Suppressor macrophage treated with lipopolysaccharide for 1 hour (primary cell): ENCODE measurements around the gene FOXP1.
"Not testable (repeated sequence)": the region's sequence is repeated elsewhere in the genome, so short reads cannot be mapped to it uniquely, and the experiment has no call there.

Experiments
- DNase-seq, 3 donors: peaks; one replicate each; pipeline ENCODE4 v3.0.0-alpha.2; 2020 to 2022

Gene FOXP1

DNA sequence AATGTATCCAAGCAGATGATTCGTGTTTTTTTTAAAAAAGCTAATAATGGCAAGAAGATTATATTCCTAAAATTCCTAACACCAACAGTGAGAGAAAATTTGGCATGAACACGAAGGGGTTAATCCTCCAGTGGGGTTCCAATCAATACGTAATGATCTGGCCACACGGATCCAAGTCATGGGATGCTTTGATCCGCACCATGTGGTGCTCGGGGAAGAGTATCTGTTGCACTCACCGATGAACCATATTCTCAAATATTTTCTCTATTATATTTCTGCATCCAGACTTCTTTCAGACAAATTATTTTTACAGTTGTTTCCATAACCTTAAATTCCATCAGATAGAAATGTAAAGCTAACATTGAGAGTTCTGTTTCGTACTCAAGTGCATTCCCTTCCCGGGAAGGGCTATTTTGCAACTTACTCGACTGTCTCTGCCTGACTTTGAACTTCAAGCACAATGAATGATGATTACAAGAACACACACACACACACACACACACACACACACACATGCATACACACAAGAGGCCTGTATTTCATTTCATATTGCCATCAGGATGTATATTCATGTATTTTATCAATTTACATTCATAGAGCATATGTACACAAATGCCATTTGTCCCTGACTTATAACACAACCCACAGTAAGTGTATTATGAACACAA, 567.2 kb downstream of the FOXP1 start:
- DNase-seq, result no peak

DNA sequence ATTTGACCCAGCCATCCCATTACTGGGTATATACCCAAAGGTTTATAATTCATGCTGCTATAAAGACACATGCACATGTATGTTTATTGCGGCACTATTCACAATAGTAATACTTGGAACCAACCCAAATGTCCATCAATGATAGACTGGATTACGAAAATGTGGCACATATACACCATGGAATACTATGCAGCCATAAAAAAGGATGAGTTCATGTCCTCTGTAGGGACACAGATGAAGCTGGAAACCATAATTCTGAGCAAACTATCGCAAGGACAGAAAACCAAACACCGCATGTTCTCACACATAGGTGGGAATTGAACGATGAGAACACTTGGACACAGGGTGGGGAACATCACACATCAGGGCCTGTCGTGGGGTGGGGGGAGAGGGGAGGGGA, 568.9 kb downstream of the FOXP1 start:
- DNase-seq, result not testable (repeated sequence)

DNA sequence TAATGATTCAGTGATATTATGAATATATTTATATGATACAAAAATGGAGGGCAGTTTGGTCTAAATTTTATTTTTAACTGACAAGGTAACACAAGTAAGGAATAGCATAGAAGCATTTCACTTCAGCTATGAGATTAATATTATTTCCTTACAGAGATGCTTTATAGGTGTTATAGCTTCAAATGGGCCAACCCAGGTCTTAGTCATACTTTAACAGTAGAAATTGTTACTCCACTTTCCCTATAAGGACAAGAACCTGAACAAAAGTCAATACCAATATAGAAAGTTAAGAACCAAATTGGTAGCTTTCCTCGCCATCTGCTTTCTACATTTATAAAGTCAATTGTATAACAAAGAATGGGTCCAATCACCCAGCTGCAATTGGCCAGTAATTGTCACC, 570.6 kb downstream of the FOXP1 start:
- DNase-seq, result no peak

DNA sequence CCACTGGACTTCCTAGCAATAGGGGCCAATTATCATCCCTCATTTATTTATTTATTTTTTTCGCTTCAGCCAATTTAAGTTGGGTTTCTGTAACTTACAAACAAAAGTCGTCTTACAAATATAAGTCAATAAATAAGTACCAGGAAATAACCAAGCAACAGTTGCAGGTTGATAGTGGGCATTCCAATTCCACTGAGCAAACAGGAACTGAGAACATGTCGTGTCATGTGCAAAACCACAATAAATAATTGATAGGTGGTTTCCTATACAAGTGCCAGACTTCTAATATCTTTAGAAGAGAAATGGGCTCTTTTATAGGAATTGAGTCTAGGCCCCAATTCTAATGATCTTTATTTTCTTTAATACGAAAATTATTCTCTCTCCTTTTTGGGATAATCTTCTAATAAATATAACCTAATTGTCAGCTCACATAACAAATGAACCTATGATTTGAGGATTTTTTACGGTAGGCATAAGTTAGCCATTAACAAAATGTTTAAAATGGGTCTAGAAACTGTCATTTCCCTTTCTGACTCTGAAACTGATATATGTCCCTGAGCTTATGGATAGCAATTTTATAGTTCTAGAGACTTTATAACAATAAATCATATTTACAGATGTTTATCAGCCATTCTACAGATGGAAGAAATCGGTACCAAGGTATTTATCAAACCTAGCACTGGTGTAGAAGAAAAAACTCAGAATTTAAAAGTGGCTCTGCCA, 571.8 kb downstream of the FOXP1 start:
- DNase-seq, result no peak

DNA sequence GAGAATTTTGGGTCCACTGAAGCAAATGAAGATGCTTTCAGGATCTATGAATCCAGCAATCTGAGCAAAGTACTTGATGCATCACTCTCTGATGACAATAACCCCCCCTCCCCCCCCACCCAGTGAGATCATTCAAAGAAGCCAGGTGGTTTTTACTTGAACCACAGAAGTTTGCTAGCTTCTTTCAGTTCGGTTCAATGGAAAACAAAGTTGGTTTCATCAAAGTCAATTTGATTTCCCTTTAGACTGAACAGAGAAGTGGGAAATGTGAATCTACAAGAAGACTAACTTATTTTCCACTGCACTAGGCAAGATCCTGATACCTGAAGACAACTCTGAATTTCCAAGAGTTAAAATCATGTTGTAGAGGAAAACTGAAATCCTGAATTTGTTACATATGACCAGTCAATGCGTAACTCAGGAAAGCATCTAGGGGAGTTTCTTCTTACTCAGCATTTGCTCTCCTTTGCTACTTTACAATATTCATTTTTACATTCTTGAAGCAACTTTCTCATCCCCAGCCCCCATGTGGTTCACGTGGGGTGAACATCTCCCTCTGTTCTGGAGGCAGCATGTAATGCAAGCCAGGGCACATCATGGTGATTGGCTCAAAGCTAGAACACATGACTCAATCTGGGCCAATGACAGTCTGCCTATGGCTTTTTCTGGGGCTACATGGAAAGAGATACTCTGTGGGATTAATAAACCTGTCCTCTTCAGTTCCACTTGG, 572.6 kb downstream of the FOXP1 start:
- peak; percentile 16 to 34 (median 27) for DNase-seq

DNA sequence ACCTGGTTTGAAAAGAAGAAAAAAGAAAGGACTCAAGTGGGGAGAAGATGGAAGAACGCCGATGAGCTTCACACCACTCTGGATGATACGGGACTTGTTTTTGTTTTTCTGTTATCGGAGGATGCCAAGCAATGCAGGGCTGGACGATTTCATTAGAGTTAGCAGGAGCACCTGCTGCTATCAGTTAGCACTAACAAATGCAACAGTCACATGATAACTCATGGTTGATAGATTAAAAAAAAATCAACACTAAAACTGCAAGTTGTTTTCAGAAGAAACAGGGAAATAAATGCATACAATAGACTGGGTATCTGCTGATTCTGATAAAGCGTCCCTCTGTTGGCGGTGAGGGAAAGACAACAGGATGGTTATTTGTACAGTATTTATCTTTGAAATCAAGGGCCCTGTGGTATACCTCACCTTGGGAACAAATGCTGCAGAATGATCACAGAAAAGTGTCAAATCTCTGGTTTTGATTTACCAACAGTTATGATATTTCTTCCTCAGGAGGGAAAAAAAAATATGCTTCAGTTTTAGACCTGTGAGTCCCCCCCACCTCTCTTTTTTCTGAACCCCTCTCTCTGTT, 575.1 kb downstream of the FOXP1 start:
- no peak for DNase-seq

DNA sequence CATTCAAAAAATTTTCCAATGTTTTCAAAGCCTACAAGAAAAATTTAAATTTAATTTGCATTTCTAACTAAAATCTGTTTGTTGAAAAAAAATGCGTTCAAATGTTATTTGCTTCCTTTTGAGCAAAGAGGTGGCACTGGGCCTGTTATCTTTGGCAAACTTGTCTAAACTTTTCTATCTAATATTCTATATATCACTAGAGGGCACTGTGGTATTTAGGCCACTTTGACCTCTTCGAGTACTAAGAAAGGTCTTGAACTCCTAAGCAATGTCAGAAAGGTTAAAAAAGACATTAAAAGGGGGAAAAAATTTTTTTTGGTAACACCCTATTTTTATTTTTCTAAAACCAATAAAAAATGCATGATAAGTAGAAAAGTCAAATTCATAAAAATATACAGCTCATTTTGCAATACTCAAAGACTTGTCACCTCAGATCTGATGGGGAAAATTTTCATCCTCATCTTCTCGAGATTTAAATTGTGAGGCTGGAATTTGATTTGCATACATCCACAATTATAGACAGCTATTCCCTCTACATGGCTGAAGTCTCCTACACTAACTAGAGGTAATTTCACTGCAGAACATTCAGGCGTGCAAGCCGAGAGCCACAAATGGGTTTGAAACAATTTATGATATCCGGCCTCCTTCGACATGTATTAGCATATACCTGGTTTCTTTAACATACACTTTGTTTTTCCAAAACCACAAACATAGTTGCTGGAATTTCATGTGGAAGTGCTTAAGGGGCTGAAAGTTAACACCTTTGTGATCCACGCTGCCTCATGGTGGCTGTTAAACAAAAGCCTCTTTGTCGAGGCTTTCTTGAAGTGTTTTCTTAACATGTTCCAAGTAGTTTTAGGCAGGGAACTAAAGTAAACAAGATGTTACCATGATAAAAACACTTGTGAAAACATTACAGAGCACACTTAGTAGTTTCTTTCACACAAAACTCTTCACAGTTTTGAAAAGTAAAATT, 576.4 kb downstream of the FOXP1 start:
- peak; percentile 51 to 82 (median 72) for DNase-seq

DNA sequence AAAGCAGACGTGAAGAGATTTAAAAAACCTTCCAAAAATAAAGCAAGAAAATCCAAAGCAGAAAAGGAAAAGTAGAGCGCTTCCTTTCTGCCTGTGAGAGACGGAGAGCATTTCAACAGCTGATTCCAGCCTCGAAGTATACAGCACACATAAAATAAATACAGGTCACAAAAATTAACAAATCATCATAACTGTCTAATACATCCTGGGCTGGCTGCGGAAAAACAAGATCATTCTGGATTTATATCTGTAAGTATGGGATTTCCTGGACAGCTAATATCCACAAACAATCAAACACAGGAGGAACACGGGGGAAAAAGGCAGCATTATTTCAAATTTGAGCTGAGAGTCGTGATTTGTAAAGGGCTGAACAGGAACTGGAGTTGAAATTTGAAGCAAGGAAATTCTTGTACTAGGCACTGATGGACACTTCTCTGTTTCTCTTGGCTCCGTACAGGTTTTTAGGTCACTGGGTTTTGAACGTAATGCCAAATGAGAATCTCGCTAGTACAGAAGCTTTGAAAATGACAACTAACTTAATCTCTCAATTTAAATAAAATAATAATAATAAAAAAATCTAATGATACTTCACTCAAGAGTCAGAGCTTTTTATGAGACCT, 577.7 kb downstream of the FOXP1 start:
- DNase-seq, result no peak

DNA sequence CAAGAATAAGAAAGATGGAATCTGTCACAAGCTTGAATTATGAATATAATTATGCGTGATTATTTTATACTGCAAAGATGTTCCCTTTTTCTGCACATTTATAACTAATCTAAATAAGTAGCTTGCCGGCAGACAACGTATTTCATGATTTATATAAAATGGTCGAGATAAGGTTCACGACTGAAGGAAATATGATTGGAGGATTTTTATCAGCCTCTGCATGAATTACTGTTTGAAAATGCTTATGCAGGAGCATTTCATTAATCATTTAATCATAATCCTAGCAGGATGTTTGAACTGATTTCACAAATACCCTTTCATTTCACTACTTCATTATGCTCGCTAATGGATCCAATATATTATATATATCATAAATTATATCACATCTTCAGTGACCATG, 580.0 kb downstream of the FOXP1 start:
- DNase-seq, result no peak

DNA sequence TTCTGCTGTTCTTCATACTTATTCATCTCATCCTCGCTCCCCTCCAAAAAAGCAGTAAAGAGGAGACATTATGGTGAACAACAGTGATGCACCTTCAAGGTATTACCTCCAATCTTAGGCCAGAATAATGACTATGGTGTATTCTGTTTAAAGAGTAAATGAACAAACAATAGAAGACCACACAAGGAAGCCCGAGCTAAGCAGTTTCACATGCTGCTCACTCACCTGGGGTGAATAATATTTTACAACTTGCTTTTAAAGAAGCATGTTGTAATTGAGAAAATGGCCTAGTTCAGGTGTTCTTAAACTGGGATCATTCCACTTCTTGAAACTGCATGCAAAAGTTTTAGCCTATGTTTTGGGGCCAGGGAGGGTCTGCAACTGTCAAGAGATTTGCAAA, 581.2 kb downstream of the FOXP1 start:
- DNase-seq, result no peak

DNA sequence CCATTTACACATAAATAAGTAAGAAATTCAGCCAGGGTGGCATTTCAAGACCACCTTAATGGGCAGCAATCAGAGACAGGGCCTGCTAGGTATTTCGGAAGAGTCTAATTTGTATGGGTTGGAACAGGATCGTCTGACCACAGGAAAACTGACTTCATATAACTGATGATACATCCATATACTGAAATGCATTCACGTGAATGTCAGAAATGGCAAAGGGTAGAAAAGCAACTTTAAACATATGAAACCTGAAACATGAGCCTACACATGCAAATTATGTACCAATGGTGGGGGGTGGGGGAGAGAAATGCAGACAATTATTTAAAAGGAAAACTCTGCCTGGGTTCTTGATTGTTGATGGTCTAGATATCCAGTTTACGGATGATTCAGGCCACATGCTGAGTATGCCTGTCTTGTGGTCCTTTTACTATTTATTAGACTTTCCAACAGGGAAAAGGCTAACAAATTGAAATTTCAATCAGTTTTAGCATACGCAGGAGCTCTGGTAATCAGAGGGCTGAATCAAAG, 582.2 kb downstream of the FOXP1 start:
- DNase-seq, result no peak

DNA sequence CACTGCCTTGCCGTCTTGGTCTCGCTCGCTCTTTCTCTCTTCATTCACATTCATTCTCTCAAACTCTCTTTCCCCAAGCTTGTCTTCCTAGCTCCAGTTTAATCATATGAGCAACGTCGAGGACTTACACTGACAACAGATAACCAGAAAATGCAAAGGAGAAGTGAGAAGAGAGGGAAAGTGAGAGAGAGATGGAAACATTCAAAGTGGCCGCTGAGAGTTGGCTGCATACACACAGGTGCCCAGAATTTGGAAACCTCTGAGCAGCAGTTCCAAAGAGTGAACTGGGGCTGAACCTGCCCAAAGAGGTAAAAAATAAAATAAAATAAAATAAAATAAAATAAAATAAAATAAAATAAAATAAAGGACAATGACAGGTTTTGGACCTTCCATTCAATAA, 583.0 kb downstream of the FOXP1 start:
- DNase-seq, result no peak

DNA sequence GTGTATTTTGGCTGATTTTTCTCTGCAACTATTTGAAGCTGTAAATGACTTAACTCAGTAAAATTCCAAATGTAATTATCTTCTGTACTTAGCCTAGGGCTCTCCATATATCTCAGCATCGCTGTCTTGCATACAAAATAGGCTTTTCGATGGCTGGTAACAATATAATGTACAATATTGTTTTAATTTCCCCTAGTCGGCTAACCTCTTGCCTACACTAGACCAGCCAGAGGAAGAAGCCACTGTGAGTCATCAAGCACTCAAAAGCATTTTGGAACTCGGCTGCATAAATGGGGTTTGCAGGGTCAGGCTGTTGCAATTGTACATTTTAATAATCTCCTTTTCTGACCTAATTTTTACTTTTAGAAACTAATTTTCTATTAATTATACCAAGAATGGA, 583.8 kb downstream of the FOXP1 start:
- peak; percentile 53 to 75 (median 73) for DNase-seq

DNA sequence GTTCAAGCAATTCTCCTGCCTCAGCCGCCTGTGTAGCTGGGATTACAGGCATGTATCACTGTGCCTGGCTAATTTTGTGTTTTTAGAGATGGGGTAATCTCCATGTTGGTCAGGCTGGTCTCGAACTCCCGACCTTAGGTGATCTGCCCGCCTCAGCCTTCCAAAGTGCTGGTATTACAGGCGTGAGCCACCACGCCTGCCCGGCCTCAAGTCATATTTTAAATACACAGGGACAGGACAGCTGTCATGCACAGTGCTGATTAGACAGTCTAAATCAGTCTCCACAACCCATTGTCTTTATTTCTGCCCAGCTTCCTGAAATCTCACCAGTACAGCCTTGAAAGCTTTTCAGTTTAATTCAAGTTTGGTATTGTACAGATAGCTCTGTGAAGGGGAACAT, 587.4 kb downstream of the FOXP1 start:
- DNase-seq, result no peak

DNA sequence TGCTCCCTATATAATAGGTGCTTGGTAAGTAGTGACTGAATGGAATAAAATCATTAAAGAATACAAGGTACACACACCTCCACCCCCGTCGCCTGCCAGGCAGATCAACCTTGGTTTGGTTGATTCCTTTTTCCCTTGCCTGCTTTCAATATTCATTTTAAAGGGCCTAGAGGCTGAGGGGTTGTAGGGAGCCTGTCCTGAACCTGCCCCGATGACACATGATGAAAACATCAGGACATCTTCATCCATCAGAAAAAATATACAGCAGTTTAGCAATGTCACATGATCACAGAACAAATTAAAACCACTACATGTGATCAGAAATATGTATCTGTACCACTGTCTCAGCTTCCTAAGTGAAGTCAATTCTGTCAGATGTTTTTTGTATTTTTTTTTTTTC, 588.9 kb downstream of the FOXP1 start:
- no peak for DNase-seq

DNA sequence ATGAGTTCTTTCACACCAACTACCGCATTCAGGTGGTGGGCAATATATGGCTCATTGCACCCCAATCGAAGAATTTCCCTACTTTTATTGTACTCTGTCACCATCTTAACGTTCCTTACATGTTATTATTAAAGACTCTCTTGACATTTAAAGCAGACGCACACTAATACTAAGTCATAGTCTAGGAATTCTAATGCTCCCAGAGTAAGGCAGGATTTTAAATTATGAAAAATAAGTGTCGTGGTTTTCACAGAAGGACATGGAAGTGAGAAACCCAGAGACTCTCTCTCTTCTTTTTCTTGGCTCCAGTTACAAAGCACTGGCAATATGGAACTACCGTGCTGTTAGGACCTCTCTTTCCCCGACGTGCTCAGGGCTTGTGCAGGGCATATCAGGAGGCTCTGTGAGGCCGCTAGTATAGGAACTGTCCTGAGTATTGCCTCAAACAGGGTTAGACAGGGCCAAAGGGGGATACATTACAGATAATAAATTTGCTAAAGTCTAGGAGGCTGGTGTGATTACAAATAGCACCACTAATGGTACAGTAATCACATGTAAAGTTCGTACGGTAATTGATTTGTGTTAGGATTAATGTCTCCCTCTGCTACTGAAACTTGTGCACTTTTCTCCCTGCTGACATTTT, 590.8 kb downstream of the FOXP1 start:
- DNase-seq, result no peak

DNA sequence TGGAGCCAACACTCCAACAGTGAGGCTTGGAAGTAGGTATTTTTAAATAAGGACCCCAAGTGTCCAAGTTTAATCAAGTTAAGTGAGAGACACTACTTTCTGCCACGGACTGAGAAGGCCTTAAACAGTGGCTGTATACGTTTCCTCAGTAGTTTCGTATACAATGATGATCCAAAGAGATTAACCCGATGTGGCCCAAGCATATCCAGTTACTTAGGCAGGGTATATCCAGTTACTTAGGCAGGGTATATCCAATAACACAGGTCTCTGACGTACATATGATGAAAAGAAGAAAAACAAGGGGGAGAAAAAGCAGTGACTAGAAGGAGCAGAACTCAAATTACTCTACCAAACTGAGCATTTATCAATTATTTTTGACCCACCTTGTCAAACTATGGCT, 591.4 kb downstream of the FOXP1 start:
- no peak for DNase-seq

DNA sequence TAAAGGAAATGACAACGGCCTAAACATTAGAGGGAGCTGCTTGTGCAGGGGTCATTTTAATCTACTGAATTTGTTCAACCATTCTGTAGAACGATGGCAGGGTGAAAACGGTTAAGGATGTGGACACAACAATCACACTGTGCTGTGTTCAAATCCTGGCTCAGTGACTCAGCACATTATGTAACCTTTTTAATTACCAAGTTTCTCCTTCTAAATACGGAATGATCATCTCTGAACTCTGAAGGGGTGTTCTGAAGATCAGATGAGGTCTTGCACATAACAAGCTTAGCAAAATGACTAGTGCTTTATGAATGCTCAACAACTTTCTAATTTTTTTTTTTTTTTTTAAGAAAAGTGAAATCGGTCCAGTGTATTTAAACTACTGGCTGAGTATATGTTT, 592.8 kb downstream of the FOXP1 start:
- DNase-seq, result no peak

DNA sequence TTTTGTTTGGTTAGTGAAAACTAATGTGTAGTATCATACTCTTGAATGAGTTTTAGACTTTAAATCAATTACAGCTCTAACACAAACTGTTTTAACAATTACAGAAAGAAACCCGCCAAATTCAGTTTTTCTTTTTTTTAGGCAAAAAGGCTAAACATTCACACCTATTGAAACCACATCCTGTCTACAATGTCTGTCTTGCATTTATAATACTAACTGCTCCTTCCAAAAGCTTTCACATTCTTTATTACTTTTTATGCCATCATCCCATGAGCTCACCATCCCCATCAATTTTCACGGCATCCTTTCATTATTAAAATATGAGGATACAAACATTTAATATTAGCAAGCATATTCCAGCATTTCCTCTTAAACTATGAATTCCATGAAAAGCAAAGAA, 593.3 kb downstream of the FOXP1 start:
- DNase-seq, result no peak

DNA sequence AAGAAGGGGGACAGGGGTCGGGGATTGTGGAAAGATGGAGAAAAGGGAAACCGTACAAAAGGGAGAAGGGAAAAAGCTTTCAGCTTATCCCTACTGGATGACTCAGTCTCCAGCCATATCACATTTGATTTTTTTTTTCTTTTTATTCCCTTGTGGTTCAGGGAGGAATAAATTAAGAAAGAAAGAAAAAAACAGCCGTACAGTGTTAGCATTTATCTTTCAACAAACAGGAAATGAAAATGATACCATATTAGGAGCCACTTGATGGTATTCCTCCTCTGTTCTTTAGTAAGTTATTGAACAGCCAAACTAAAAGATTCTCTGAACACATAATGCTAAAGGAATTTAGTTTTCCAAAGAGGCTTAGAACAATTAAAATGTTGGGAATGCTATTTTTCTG, 594.4 kb downstream of the FOXP1 start:
- DNase-seq, result no peak

DNA sequence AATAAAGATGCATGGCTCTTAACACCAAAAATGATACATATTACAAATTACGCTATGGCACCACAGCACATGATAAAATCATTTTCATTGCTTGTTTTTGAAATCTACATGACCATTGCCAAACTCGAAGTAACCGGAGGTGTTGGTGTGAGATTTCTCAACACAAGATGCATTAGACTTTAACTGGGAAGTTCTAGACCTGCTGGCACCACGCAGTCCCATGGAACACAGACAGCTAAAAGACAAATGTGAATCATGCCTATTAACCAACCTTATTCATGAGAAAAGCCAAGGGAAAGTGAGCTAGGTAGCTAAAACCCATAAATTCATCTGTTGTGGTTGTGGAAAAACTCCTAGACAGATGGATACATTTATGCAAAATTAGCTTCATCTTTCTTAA, 595.4 kb downstream of the FOXP1 start:
- DNase-seq, result no peak
